Measurements from ENCODE around the gene PTPN3. TPM values are rescaled to one million over a fixed set of nuclear protein-coding genes. Genes with fewer than 3 reads are reported as not detected.
"Not testable (repeated sequence)": the region's sequence is repeated elsewhere in the genome, so short reads cannot be mapped to it uniquely, and the experiment has no call there.

PTPN3 gene
- total RNA-seq, 1 donor from 2014 or later = 46.7 TPM

DNA sequence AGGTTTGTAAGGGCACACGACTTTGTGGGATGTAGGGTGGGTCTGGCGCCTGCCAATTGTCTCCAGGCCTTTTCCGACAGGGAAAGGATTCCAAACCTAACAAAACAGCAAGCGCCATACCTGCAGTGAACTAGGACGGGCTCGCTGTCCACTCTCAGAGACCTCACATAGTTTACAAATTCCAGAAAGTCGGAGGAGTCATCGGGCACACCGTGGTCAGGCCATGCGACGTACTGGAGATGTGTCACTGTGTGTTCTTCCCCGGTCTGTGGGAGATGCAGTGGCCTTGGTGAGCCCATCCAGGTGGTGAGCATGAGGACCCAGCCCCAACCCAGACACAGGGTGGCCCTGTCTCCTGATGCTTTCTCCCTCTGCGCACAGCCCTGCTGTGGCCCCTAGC, 115.9 kb downstream of the PTPN3 start:
- intact Hi-C loops (cut with DNase I) = loop anchor here (10.0 kb wide), 1 partner anchor 487 kb away; no protein-coding TSS in a partner anchor
- DNase-seq (ENCODE audit: missing footprints) (no peak), ATAC-seq (no peak)

DNA sequence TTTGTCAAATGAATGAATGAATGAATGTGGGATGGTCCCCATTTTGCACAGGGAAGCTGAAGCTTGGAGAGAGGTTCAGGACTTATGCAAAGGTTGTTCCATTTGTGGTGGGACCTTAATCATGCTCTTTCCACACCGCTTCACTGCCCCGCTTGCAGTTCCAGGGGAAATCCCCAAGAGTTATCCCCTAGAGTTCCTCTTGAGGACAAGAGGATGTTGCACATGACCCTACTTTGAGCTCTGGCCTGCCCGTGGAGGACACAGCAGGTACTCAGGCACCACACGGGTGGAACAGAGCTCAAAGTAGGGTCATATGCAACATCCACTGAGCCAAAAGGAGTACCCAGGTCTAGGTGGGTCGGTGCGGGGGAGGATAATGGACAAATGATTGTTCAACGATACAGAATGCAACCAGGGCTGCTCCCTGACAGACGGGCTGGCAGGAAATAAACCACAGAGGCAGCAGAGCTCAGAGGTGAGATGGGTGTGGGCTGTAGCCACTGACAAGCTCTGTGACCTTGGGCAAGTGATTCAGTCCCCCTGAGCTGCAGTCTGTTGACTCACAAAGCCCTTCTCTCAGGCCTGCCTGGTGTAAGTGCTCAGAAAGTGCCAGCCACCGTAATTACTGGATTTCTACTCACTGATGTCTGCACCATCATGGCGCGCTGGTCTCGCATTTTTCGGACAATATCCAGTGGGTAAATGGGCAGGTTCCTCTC, 116.9 kb downstream of the PTPN3 start:
- intact Hi-C loops (cut with DNase I) = loop anchor here (10.0 kb wide), 1 partner anchor 486 kb away; no protein-coding TSS in a partner anchor
- ATAC-seq (no peak), DNase-seq (ENCODE audit: missing footprints) (no peak)

DNA sequence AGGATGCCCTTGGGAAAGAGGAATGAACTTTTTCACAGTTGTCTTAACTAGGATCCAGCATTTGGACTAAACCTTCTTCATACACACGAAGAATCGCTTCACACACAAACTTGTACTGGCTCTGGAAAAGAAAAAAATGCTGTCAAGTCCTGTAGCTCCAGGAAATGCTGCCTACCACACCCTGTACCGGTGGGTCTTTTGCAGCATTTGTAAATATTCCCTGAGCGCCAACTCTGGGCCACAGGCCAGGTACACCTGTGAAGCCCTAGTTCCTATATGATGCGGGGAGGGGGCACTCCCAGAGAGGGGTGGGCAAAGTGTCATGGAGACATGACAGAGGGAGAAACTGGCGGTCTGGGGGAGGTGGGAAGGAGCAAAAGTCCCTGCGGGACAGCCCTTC, 118.6 kb downstream of the PTPN3 start:
- intact Hi-C loops (cut with DNase I) = no loop called here
- ATAC-seq (no peak), DNase-seq (ENCODE audit: missing footprints) (no peak)

DNA sequence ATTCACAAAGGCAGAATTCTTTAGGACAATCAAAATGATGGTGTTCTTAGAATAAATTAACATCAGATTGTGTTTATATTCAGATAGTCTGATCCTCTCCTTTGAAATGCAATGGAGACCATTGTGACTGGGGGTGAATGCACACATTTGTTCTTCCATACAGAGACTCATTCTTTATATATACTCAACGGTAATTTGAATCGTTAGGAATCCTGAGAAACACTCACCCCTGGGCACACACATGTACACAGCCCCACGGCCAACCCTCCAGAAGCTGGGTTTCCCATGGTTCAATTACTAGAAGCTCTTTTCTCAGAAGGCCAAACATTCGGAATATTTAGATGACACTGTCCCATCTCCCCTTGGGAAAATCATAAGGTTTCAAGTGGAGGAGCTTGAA, 119.8 kb downstream of the PTPN3 start:
- DNase-seq (ENCODE audit: missing footprints) = no peak
- intact Hi-C loops (cut with DNase I) = no loop called here
- no peak for ATAC-seq

DNA sequence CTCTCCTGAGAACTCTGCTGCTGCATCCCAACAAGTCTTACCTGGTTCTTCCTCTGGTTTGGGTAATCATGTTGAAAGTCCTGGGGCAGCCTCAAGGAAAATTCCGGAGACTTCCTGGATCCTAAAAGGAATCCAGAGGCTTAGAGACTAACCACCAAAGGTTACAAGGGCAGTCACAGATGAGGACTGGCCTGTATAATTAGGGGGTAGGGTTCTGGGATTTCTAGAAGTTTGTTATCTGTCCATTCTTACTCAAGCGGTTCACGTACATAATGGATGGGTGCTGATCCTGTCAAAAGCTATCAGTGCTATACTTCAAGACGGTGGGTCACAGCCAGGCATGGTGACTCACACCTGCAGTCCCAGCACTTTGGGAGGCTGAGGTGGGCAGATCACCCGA, 125.9 kb downstream of the PTPN3 start:
- intact Hi-C loops (cut with DNase I) = no loop called here
- DNase-seq (ENCODE audit: missing footprints) (no peak), ATAC-seq (no peak)

- DNase-seq (ENCODE audit: missing footprints) (no peak), ATAC-seq (no peak)
- intact Hi-C loops (cut with DNase I) = no loop called here
These were observed 126.7 kb downstream of the PTPN3 start for GRCh38 chr9:109371374-109371773.

- no peak for ATAC-seq
- intact Hi-C loops (cut with DNase I) = no loop called here
These were observed 128.8 kb downstream of the PTPN3 start for GRCh38 chr9:109369285-109369684.

DNA sequence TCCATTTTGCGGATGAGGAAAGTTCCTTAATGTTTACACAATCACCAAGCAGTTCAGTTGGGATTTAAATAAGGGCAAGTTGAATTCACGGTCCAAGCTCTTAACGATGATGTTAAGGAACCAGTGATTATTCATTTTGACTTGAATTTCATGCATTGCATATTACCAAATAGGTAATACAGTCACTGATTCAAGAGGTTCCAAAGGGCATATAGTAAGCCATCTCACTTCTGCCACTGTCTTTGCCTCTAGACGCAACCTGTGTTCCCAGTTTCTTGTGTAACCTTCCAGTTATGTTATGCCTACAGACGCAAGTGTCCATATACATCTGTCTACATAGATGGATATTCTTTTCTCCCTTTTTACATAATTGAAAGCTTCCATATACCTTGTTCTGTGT, 137.3 kb downstream of the PTPN3 start:
- ATAC-seq (no peak), DNase-seq (ENCODE audit: missing footprints) (no peak)
- intact Hi-C loops (cut with DNase I) = no loop called here

More at GRCh38 chr9:109369285-109369684, 128.8 kb downstream of the PTPN3 start:
- DNase-seq (ENCODE audit: missing footprints) = no peak

DNA sequence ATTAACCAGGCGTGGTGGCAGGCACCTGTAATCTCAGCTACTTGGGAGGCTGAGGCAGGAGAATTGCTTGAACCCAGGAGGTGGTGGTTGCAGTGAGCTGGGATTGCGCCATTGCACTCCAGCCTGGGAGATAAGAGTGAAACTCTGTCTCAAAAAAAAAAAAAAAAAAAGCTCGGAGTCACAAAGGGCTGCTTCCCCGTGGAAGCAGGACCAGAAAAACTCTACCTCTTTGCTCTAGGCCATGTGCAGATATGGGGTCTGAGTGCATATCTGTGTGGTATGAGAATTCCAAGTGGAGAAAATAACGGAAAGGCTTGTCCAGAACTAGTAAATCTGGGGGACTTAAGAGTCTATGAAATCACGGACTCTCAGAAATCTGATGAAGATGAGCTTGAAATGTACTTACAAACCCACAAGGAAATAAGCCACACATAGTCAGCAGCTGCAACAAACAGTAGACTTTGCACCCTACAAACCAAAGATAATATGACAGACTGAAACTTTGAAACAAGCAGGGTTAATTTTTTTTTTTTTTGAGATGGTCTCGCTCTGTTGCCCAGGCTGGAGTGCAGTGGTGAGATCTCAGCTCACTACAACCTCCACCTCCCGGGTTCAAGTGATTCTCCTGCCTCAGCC, 139.0 kb downstream of the PTPN3 start:
- DNase-seq (ENCODE audit: missing footprints); intact Hi-C loops (cut with DNase I); ATAC-seq: not testable (repeated sequence)

DNA sequence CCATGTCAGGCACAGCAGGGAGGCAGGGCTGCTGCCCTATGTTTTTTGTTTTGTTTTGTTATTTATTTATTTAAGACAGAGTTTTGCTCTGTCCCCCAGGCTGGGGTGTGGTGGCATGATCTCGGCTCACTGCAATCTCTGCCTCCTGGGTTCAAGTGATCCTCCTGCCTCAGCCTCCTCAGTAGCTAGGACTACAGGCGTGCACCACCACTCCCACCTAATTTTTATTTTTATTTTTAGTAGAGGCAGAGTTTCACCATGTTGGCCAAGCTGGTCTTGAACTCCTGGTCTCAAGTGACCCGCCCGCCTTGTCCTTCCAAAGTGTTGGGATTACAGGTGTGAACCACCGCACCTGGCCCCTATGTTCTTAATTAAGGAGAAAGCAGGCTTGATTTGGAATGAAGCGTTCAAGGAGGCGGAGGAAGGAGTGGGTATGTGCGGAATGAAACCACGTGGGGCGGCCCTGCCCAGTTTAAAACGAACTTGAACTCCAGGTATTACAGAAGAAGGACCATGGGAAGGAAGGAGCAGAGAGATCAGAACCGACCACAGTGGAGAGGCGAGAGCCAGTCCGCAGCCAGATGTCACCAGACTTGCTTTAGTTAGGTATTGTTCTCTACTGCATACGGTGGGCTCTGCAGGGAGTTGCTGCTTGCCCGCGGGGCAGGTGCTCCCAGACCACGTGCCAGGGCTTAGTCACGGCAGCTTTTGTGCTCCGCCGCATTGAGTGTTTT, 142.4 kb downstream of the PTPN3 start:
- ATAC-seq (no peak), DNase-seq (ENCODE audit: missing footprints) (no peak)
- intact Hi-C loops (cut with DNase I) = no loop called here

DNA sequence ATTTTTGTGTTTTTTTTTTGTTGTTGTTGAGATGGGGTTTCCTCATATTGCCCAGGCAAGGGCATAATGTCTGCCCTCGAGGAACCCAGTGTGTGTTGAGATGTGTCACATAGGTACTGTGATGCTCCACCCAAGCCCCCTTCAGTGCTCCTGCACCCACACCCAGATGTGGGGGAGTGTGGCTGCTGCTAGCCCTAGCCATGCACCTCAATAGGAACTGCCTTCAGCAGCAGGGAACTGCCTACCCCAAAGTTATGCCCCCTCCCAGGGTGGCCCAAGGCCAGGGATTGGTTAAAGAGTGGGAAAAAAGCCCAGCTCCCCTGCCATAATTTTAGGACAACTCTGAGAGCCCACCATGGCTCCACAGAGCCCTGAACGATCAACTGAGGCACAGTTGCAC, 143.9 kb downstream of the PTPN3 start:
- DNase-seq (ENCODE audit: missing footprints) (no peak), ATAC-seq (no peak)
- intact Hi-C loops (cut with DNase I) = no loop called here

DNA sequence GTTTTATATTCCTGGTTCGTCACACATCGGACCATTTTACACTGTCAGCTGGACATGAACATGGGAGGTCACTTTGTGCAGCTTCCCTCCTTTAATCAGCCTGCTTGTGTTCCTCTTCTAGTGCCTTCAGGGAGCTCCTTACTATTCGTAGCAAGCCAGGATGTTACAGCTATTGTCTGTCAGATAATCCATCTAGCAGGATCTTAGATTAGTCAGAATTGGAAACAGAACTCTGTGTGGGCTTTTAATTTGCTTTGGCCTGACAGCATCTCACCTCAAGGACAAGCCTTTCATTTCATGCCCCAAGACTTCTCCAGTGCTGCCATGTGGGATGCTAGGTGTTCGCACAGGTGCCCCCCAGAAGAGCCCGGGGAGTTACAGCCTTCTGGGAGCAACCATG, 147.1 kb downstream of the PTPN3 start:
- DNase-seq (ENCODE audit: missing footprints) = no peak
- intact Hi-C loops (cut with DNase I) = no loop called here
- no peak for ATAC-seq

- DNase-seq (ENCODE audit: missing footprints) (no peak), ATAC-seq (no peak)
- intact Hi-C loops (cut with DNase I) = no loop called here
These were observed 148.7 kb downstream of the PTPN3 start for GRCh38 chr9:109349421-109349846.

- intact Hi-C loops (cut with DNase I) = no loop called here
- ATAC-seq = no peak
- no peak for DNase-seq (ENCODE audit: missing footprints)
These were observed 151.2 kb downstream of the PTPN3 start for GRCh38 chr9:109346904-109347303.

GRCh38 chr9:109344866-109345265, 153.2 kb downstream of the PTPN3 start:
- intact Hi-C loops (cut with DNase I) = no loop called here
- no peak for ATAC-seq
- DNase-seq (ENCODE audit: missing footprints) = no peak

GRCh38 chr9:109342878-109343277, 155.2 kb downstream of the PTPN3 start:
- ATAC-seq (no peak), DNase-seq (ENCODE audit: missing footprints) (no peak)
- intact Hi-C loops (cut with DNase I) = no loop called here

DNA sequence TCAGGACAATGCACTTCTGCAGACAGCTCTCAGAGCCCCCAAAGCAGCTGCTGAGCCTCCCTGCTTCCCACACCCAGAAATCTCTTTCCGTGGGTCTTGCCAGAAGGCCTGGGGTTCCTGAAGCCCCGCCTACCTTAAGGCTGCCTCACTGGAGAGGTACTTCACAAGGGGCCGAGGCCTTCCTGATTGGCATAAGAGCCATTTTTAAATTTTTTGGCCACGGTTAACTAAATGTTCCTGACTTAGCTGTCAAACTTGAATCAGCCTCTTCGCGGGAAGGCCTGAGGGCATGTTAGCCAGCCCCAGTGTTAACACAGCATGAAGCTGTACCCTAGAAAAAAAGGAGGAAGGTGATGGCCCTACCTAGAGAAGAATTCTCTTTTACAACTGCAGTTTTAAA, 156.5 kb downstream of the PTPN3 start:
- intact Hi-C loops (cut with DNase I) = no loop called here
- DNase-seq (ENCODE audit: missing footprints) = no peak
- no peak for ATAC-seq

- DNase-seq (ENCODE audit: missing footprints); ATAC-seq; intact Hi-C loops (cut with DNase I): not testable (repeated sequence)
These were observed 157.1 kb downstream of the PTPN3 start for GRCh38 chr9:109340979-109341378.

GRCh38 chr9:109336409-109336808, 161.7 kb downstream of the PTPN3 start:
- DNase-seq (ENCODE audit: missing footprints) = no peak
- intact Hi-C loops (cut with DNase I) = no loop called here

GRCh38 chr9:109335929-109336328, 162.2 kb downstream of the PTPN3 start:
- DNase-seq (ENCODE audit: missing footprints) = no peak

More at GRCh38 chr9:109336409-109336808, 161.7 kb downstream of the PTPN3 start:
- ATAC-seq = no peak

More at GRCh38 chr9:109335929-109336328, 162.2 kb downstream of the PTPN3 start:
- ATAC-seq = no peak
- intact Hi-C loops (cut with DNase I) = no loop called here

All from Right ventricle myocardium inferior (tissue), 1 donor.